ENCODE data around the gene ETV1.

Gene ETV1

GRCh38 chr7:13850185-13850752 lies 139.2 kb downstream of the ETV1 start:
- peak; percentile 6 for DNase-seq (ENCODE audit: insufficient read length, low spot score)
- FAIRE-seq = peak; percentile 41

GRCh38 chr7:13849163-13849892 lies 140.1 kb downstream of the ETV1 start:
- no peak for TF ChIP-seq POU2F2 (IDR thresholded peaks at IDR 0.05; ENCODE audit: low read depth, low read length)
- no peak for TF ChIP-seq SPI1 (IDR thresholded peaks at IDR 0.05; ENCODE audit: low read depth, low read length)
- TF ChIP-seq TAF1 (IDR thresholded peaks at IDR 0.05; ENCODE audit: low read depth, low read length) = no peak
- FAIRE-seq = no peak
- DNase-seq (ENCODE audit: insufficient read length, low spot score) = no peak

More at GRCh38 chr7:13850185-13850752, 139.2 kb downstream of the ETV1 start:
- no peak for TF ChIP-seq POLR2A (IDR thresholded peaks at IDR 0.05; ENCODE audit: low read depth, low read length)
- no peak for TF ChIP-seq SPI1 (IDR thresholded peaks at IDR 0.05; ENCODE audit: low read depth, low read length)
- no peak for TF ChIP-seq TAF1 (IDR thresholded peaks at IDR 0.05; ENCODE audit: low read depth, low read length)
- no peak for TF ChIP-seq POLR2AphosphoS5 (IDR thresholded peaks at IDR 0.05; ENCODE audit: low read depth, low read length)
- TF ChIP-seq PAX5 (IDR thresholded peaks at IDR 0.05; ENCODE audit: insufficient read depth, low read length, severe bottlenecking) = no peak
- TF ChIP-seq POU2F2 (IDR thresholded peaks at IDR 0.05; ENCODE audit: low read depth, low read length) = no peak

DNA sequence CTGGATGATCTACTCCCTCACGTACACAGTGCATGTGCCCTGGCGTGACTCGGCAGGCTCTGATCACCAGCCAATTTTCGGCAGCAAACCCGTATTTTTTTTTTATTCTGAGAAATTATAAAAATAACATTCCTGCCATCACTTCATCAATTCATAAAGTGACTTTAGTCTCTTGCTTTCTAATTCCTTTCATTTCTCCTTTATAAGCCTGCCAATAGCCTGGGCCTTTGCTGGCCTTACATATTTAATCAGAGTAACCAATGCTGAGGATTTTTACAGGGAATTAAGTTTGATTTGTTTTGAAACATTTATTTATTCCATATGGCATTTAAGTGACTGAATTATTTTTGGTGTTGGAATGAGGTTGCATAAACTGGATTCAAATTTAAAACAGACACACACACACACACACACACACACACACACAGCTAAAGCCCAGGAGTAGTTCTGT lies 140.8 kb downstream of the ETV1 start:
- no peak for TF ChIP-seq POU2F2 (IDR thresholded peaks at IDR 0.05; ENCODE audit: low read depth, low read length)
- TF ChIP-seq PAX5 (IDR thresholded peaks at IDR 0.05; ENCODE audit: insufficient read depth, low read length, severe bottlenecking) = no peak
- TF ChIP-seq POLR2A (IDR thresholded peaks at IDR 0.05; ENCODE audit: low read depth, low read length) = no peak
- no peak for TF ChIP-seq TAF1 (IDR thresholded peaks at IDR 0.05; ENCODE audit: low read depth, low read length)
- no peak for TF ChIP-seq POLR2AphosphoS5 (IDR thresholded peaks at IDR 0.05; ENCODE audit: low read depth, low read length)
- no peak for TF ChIP-seq SPI1 (IDR thresholded peaks at IDR 0.05; ENCODE audit: low read depth, low read length)
- FAIRE-seq (no peak), DNase-seq (ENCODE audit: insufficient read length, low spot score) (no peak)

DNA sequence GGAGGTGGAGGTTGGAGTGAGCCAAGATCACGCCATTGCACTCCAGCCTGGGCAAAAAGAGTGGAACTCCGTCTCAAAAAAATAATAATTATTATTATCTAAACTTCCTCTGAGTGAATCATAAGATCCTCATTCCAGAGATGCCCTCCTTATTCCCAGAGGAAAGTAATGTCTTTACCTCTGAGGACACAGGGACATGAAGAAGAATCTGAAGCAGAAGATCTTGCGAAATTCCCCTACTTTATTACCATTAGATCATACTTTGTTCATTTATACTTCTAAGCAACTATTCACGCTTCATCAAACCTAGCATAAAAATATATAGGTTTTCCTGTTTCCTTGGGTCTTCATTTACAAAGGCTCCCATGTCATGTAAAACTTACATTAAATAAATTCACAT lies 143.1 kb downstream of the ETV1 start:
- TF ChIP-seq SPI1 (IDR thresholded peaks at IDR 0.05; ENCODE audit: low read depth, low read length) (no peak), PAX5 (IDR thresholded peaks at IDR 0.05; ENCODE audit: insufficient read depth, low read length, severe bottlenecking) (no peak), POU2F2 (IDR thresholded peaks at IDR 0.05; ENCODE audit: low read depth, low read length) (no peak), POLR2AphosphoS5 (IDR thresholded peaks at IDR 0.05; ENCODE audit: low read depth, low read length) (no peak), TAF1 (IDR thresholded peaks at IDR 0.05; ENCODE audit: low read depth, low read length) (no peak), POLR2A (IDR thresholded peaks at IDR 0.05; ENCODE audit: low read depth, low read length) (no peak)
- no peak for DNase-seq (ENCODE audit: insufficient read length, low spot score)
- FAIRE-seq = no peak

DNA sequence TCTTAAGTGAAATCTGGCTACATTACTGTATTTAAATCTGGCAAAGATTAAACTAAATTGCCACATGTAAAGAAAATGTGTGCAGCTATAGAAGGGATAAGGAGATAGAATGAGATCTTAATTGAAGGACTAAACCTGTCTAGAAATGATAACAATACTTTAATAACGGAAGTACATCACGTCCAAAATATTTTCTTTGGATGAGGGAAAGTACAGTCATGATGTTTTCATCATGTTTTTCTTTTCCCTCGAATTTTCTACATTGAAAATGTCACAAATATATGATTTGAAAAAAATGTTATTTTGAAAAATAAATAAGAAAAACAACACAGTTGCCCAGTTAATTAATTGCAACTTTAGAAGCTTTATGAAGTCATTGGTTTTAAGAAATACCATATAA lies 143.9 kb downstream of the ETV1 start:
- DNase-seq (ENCODE audit: insufficient read length, low spot score) = no peak
- no peak for FAIRE-seq
- no peak for TF ChIP-seq PAX5 (IDR thresholded peaks at IDR 0.05; ENCODE audit: insufficient read depth, low read length, severe bottlenecking)
- no peak for TF ChIP-seq TAF1 (IDR thresholded peaks at IDR 0.05; ENCODE audit: low read depth, low read length)
- no peak for TF ChIP-seq POLR2A (IDR thresholded peaks at IDR 0.05; ENCODE audit: low read depth, low read length)

DNA sequence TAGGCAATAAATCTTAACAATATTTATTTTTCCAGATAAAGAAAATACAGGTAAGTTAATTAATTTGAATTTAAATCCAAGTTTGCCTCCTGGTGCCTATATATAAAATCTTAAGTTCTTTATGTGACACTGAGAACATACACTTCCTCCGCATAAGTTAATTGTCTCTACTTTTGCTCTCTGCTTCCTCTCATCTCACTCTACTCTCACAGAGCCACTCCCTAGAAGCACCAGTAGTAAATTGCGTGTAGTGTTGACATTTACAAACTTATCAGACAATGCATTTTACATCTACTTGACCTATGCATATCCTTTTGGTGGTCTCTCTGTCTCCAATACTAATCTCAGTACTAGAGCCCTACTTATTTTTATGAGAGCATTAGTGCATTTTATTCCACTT lies 144.5 kb downstream of the ETV1 start:
- DNase-seq (ENCODE audit: insufficient read length, low spot score) (no peak), FAIRE-seq (no peak)
- TF ChIP-seq POLR2A (IDR thresholded peaks at IDR 0.05; ENCODE audit: low read depth, low read length) (no peak), PAX5 (IDR thresholded peaks at IDR 0.05; ENCODE audit: insufficient read depth, low read length, severe bottlenecking) (no peak), POU2F2 (IDR thresholded peaks at IDR 0.05; ENCODE audit: low read depth, low read length) (no peak), SPI1 (IDR thresholded peaks at IDR 0.05; ENCODE audit: low read depth, low read length) (no peak), TAF1 (IDR thresholded peaks at IDR 0.05; ENCODE audit: low read depth, low read length) (no peak), POLR2AphosphoS5 (IDR thresholded peaks at IDR 0.05; ENCODE audit: low read depth, low read length) (no peak)

GRCh38 chr7:13841284-13841683 lies 148.2 kb downstream of the ETV1 start:
- DNase-seq (ENCODE audit: insufficient read length, low spot score) (no peak), FAIRE-seq (no peak)
- no peak for TF ChIP-seq PAX5 (IDR thresholded peaks at IDR 0.05; ENCODE audit: insufficient read depth, low read length, severe bottlenecking)
- no peak for TF ChIP-seq TAF1 (IDR thresholded peaks at IDR 0.05; ENCODE audit: low read depth, low read length)
- no peak for TF ChIP-seq POLR2A (IDR thresholded peaks at IDR 0.05; ENCODE audit: low read depth, low read length)
- no peak for TF ChIP-seq POU2F2 (IDR thresholded peaks at IDR 0.05; ENCODE audit: low read depth, low read length)
- TF ChIP-seq SPI1 (IDR thresholded peaks at IDR 0.05; ENCODE audit: low read depth, low read length) = no peak
- no peak for TF ChIP-seq POLR2AphosphoS5 (IDR thresholded peaks at IDR 0.05; ENCODE audit: low read depth, low read length)

Measured in GM12891 (cell line).